MM.1S (cell line): Measurements from ENCODE around the gene GGTA1.

ENCODE experiments used
- DNase-seq: peaks from one replicate; pipeline ENCODE4 v3.0.0-alpha.2; 2015
- H2AFZ ChIP-seq: fragments of 300-600 bp; sonication (generic); 2 replicates; pipeline ENCODE4 v1.6.0; 2016; ENCODE audit warnings: antibody characterized with exemption, low read length
- H3F3A ChIP-seq: fragments of 300-600 bp; sonication (generic); 2 replicates; pipeline ENCODE4 v1.6.1; 2016; ENCODE audit warnings: mild to moderate bottlenecking, antibody characterized with exemption, low read length, moderate library complexity, mixed read lengths; ENCODE audit not compliant: insufficient read depth
- H3K27ac ChIP-seq: fragments of 300-600 bp; sonication (generic); 2 replicates; pipeline ENCODE4 v1.5.1; 2016; ENCODE audit warnings: mild to moderate bottlenecking, low read length
- H3K27me3 ChIP-seq: fragments of 300-600 bp; sonication (generic); replicated peaks from 2 replicates; pipeline ENCODE4 v1.6.0; 2016; ENCODE audit warnings: low read length; ENCODE audit not compliant: insufficient read depth
- H3K36me3 ChIP-seq: fragments of 300-600 bp; sonication (generic); replicated peaks from 2 replicates; pipeline ENCODE4 v1.6.1; 2016; ENCODE audit warnings: mild to moderate bottlenecking, low read length, mixed read lengths; ENCODE audit not compliant: insufficient read depth
- H3K4me1 ChIP-seq: fragments of 300-600 bp; sonication (generic); 2 replicates; pipeline ENCODE4 v1.6.1; 2016; ENCODE audit warnings: low read length, mixed read lengths
- H3K4me2 ChIP-seq: fragments of 300-600 bp; sonication (generic); 2 replicates; pipeline ENCODE4 v1.6.0; 2016; ENCODE audit warnings: low read depth, low read length
- H3K4me3 ChIP-seq: fragments of 300-600 bp; sonication (generic); 2 replicates; pipeline ENCODE4 v1.5.1; 2016; ENCODE audit warnings: low read length, mixed read lengths
- H3K79me2 ChIP-seq: fragments of 300-600 bp; sonication (generic); 2 replicates; pipeline ENCODE4 v1.6.1; 2016; ENCODE audit warnings: mixed run types, low read length, mixed read lengths
- H3K9ac ChIP-seq: fragments of 300-600 bp; sonication (generic); 2 replicates; pipeline ENCODE4 v1.6.1; 2016; ENCODE audit warnings: low read length, mixed read lengths
- H3K9me2 ChIP-seq: fragments of 300-600 bp; sonication (generic); replicated peaks from 2 replicates; pipeline ENCODE4 v1.6.1; 2016; ENCODE audit warnings: mild to moderate bottlenecking, low read length, mixed read lengths; ENCODE audit not compliant: insufficient read depth
- H3K9me3 ChIP-seq: fragments of 300-600 bp; sonication (generic); replicated peaks from 2 replicates; pipeline ENCODE4 v1.6.1; 2016; ENCODE audit warnings: mild to moderate bottlenecking, low read length, mixed read lengths; ENCODE audit not compliant: insufficient read depth
- H4K20me1 ChIP-seq: fragments of 300-600 bp; sonication (generic); 2 replicates; pipeline ENCODE4 v1.6.1; 2016; ENCODE audit warnings: mild to moderate bottlenecking, low read length, moderate library complexity, mixed read lengths; ENCODE audit not compliant: insufficient read depth
- EZH2 ChIP-seq: fragments of 300-600 bp; sonication (generic); optimal IDR thresholded peaks from 2 replicates; pipeline ENCODE3; 2017; ENCODE audit warnings: low read depth, mild to moderate bottlenecking, antibody characterized with exemption, low read length, mixed read lengths
- EZH2phosphoT487 ChIP-seq: fragments of 300-600 bp; sonication (generic); IDR thresholded peaks from 2 replicates; pipeline ENCODE4 v1.6.1; 2018; ENCODE audit warnings: antibody characterized with exemption, low read length
- TF ChIP-seq, protein P1 (sequence below): fragments of 300-600 bp; sonication (generic); IDR thresholded peaks from 2 replicates; pipeline ENCODE4 v1.5.1; 2016; ENCODE audit warnings: antibody characterized with exemption, low read length, mixed read lengths

Gene GGTA1

GRCh38 chr9:121434969-121435368 is 64.7 kb downstream of the GGTA1 start:
- TF ChIP-seq EZH2 (no peak), EZH2phosphoT487 (no peak)
- TF ChIP-seq, protein P1, sequence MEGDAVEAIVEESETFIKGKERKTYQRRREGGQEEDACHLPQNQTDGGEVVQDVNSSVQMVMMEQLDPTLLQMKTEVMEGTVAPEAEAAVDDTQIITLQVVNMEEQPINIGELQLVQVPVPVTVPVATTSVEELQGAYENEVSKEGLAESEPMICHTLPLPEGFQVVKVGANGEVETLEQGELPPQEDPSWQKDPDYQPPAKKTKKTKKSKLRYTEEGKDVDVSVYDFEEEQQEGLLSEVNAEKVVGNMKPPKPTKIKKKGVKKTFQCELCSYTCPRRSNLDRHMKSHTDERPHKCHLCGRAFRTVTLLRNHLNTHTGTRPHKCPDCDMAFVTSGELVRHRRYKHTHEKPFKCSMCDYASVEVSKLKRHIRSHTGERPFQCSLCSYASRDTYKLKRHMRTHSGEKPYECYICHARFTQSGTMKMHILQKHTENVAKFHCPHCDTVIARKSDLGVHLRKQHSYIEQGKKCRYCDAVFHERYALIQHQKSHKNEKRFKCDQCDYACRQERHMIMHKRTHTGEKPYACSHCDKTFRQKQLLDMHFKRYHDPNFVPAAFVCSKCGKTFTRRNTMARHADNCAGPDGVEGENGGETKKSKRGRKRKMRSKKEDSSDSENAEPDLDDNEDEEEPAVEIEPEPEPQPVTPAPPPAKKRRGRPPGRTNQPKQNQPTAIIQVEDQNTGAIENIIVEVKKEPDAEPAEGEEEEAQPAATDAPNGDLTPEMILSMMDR = no peak
- Histone ChIP-seq H3K9me2 (no peaks in the 10 kb centered on the region), H3K9me3 (no peaks in the 10 kb centered on the region), H2AFZ (no peak overlapping the region), H3K36me3 (no peaks in the 10 kb centered on the region), H3K27ac (no peak overlapping the region), H3K4me3 (no peak overlapping the region), H3K9ac (no peak overlapping the region), H3K79me2 (no peaks in the 10 kb centered on the region), H3K4me1 (no peaks in the 10 kb centered on the region), H4K20me1 (no peaks in the 10 kb centered on the region), H3F3A (no peaks in the 10 kb centered on the region), H3K4me2 (no peak overlapping the region), H3K27me3 (no peaks in the 10 kb centered on the region)
- DNase-seq = no peak

GRCh38 chr9:121427899-121428298 is 71.7 kb downstream of the GGTA1 start:
- H2AFZ ChIP-seq = no peak overlapping the region
- no peaks in the 10 kb centered on the region for H3K79me2 ChIP-seq
- H3K4me2 ChIP-seq = no peak overlapping the region
- no peaks in the 10 kb centered on the region for H3K36me3 ChIP-seq
- DNase-seq = no peak
- H3K9me2 ChIP-seq = no peaks in the 10 kb centered on the region
- no peak overlapping the region for H3K9ac ChIP-seq
- H3K9me3 ChIP-seq = no peaks in the 10 kb centered on the region
- H3K27me3 ChIP-seq = no peaks in the 10 kb centered on the region
- no peaks in the 10 kb centered on the region for H3F3A ChIP-seq
- no peak for TF ChIP-seq EZH2
- TF ChIP-seq, protein P1 = no peak
- TF ChIP-seq EZH2phosphoT487 = no peak
- H3K27ac ChIP-seq = no peak overlapping the region
- H3K4me1 ChIP-seq = no peaks in the 10 kb centered on the region
- no peaks in the 10 kb centered on the region for H4K20me1 ChIP-seq
- no peak overlapping the region for H3K4me3 ChIP-seq

GRCh38 chr9:121424024-121424432 is 75.6 kb downstream of the GGTA1 start:
- no peaks in the 10 kb centered on the region for H3K4me1 ChIP-seq
- no peaks in the 10 kb centered on the region for H3K79me2 ChIP-seq
- no peak overlapping the region for H3K4me2 ChIP-seq
- no peak for DNase-seq
- no peaks in the 10 kb centered on the region for H3K9me3 ChIP-seq
- H3K27ac ChIP-seq = no peak overlapping the region
- no peaks in the 10 kb centered on the region for H3K9me2 ChIP-seq
- H3K4me3 ChIP-seq = no peak overlapping the region
- no peaks in the 10 kb centered on the region for H4K20me1 ChIP-seq
- no peak overlapping the region for H3K9ac ChIP-seq
- H3K27me3 ChIP-seq = no peaks in the 10 kb centered on the region
- H3F3A ChIP-seq = no peaks in the 10 kb centered on the region
- TF ChIP-seq, protein P1 = no peak
- no peaks in the 10 kb centered on the region for H3K36me3 ChIP-seq
- H2AFZ ChIP-seq = no peak overlapping the region

DNA sequence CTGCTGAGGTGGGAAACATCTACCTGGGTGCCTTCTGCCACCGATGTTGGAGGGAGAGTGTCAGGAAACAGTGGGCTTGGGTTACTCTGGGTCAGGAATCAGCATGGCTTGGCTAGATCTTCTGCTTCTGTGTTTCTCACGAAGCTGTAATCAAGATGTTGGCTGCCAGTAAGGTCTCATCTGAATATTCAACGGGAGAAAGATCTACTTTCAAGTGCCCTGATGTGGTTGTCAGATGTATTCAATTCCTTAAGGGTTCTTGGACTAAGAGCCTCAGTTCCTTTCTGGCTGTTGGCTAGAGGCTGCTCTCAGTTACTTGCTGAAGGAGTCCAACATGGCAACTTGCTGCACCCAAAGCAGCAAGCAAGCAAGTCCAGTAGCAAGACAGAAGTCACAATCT is 87.7 kb downstream of the GGTA1 start:
- Histone ChIP-seq H3K9me3 (no peaks in the 10 kb centered on the region), H3K27ac (no peak overlapping the region), H3K27me3 (no peaks in the 10 kb centered on the region), H3K79me2 (no peaks in the 10 kb centered on the region), H3F3A (no peaks in the 10 kb centered on the region), H2AFZ (no peak overlapping the region), H4K20me1 (no peaks in the 10 kb centered on the region), H3K9ac (no peak overlapping the region), H3K4me1 (no peaks in the 10 kb centered on the region), H3K9me2 (no peaks in the 10 kb centered on the region), H3K36me3 (no peaks in the 10 kb centered on the region), H3K4me3 (no peak overlapping the region), H3K4me2 (no peak overlapping the region)
- TF ChIP-seq, protein P1 = no peak
- TF ChIP-seq EZH2phosphoT487 = no peak
- no peak for TF ChIP-seq EZH2
- DNase-seq = no peak
